OCI-LY1 (cell line): Measurements from ENCODE around the gene CMTR1.

Experiments
- H2AFZ ChIP-seq: fragments of 200-600 bp; sonication (generic), shearing (Covaris generic); 2 replicates; pipeline ENCODE4 v1.6.0; 2014; ENCODE audit warnings: antibody characterized with exemption, mild to moderate bottlenecking, low read length
- H3F3A ChIP-seq: fragments of 200-600 bp; sonication (generic), shearing (Covaris generic); 2 replicates; pipeline ENCODE4 v1.6.0; 2014; ENCODE audit warnings: mild to moderate bottlenecking, antibody characterized with exemption, low read length, moderate library complexity; ENCODE audit not compliant: insufficient read depth
- H3K27ac ChIP-seq: fragments of 200-600 bp; sonication (generic); 2 replicates; pipeline ENCODE4 v1.5.1; 2014; ENCODE audit warnings: low read length, mixed run types, mild to moderate bottlenecking, low read depth; ENCODE audit not compliant: poor library complexity, severe bottlenecking
- H3K27me3 ChIP-seq: fragments of 200-600 bp; sonication (generic); 2 replicates; pipeline ENCODE4 v1.6.0; 2014; ENCODE audit warnings: antibody characterized with exemption, mild to moderate bottlenecking, low read length, moderate library complexity; ENCODE audit not compliant: insufficient read depth
- H3K36me3 ChIP-seq: fragments of 200-600 bp; sonication (generic); 2 replicates; pipeline ENCODE4 v1.6.1; 2014; ENCODE audit warnings: mild to moderate bottlenecking, antibody characterized with exemption, low read length, moderate library complexity, mixed read lengths; ENCODE audit not compliant: insufficient read depth
- H3K4me1 ChIP-seq: fragments of 200-600 bp; sonication (generic); 2 replicates; pipeline ENCODE4 v1.5.1; 2014; ENCODE audit warnings: mild to moderate bottlenecking, low read length, moderate library complexity; ENCODE audit not compliant: insufficient read depth, severe bottlenecking
- H3K4me2 ChIP-seq: fragments of 200-600 bp; sonication (generic), shearing (Covaris generic); 2 replicates; pipeline ENCODE4 v1.6.1; 2014; ENCODE audit warnings: low read length
- H3K4me3 ChIP-seq: fragments of 200-600 bp; sonication (generic); 2 replicates; pipeline ENCODE4 v1.5.1; 2014; ENCODE audit warnings: low read length, low read depth, mild to moderate bottlenecking, mixed read lengths; ENCODE audit not compliant: poor library complexity, severe bottlenecking
- H3K79me2 ChIP-seq: fragments of 200-600 bp; shearing (Covaris generic); 2 replicates; pipeline ENCODE4 v1.6.1; 2016; ENCODE audit warnings: mixed run types, low read length, mixed read lengths; ENCODE audit not compliant: insufficient read depth
- H3K9ac ChIP-seq: fragments of 200-600 bp; sonication (generic), shearing (Covaris generic); 2 replicates; pipeline ENCODE4 v1.6.1; 2014; ENCODE audit warnings: mild to moderate bottlenecking, low read length, mixed read lengths
- H3K9me2 ChIP-seq: fragments of 200-600 bp; sonication (generic), shearing (Covaris generic); 2 replicates; pipeline ENCODE4 v1.6.1; 2014; ENCODE audit warnings: low read depth, mild to moderate bottlenecking, low read length, mixed read lengths
- H3K9me3 ChIP-seq: fragments of 200-600 bp; shearing (Covaris generic); 2 replicates; pipeline ENCODE4 v1.6.1; 2014; ENCODE audit warnings: low read length, mixed read lengths
- H4K20me1 ChIP-seq: fragments of 200-600 bp; sonication (generic), shearing (Covaris generic); 2 replicates; pipeline ENCODE4 v1.6.0; 2016; ENCODE audit warnings: mild to moderate bottlenecking, low read length; ENCODE audit not compliant: insufficient read depth
- EZH2 ChIP-seq: fragments of 200-600 bp; sonication (generic), shearing (Covaris generic); IDR thresholded peaks from 2 replicates; pipeline ENCODE4 v1.8.0; 2017; ENCODE audit warnings: borderline replicate concordance, mixed run types, mild to moderate bottlenecking, antibody characterized with exemption, low read length, moderate library complexity, mixed read lengths
- TF ChIP-seq, protein P1 (sequence below): fragments of 200-600 bp; sonication (generic), shearing (Covaris generic); IDR thresholded peaks from 2 replicates; pipeline ENCODE4 v1.5.1; 2017; ENCODE audit warnings: mild to moderate bottlenecking, antibody characterized with exemption, low read length, moderate library complexity, mixed read lengths

The CMTR1 gene

DNA sequence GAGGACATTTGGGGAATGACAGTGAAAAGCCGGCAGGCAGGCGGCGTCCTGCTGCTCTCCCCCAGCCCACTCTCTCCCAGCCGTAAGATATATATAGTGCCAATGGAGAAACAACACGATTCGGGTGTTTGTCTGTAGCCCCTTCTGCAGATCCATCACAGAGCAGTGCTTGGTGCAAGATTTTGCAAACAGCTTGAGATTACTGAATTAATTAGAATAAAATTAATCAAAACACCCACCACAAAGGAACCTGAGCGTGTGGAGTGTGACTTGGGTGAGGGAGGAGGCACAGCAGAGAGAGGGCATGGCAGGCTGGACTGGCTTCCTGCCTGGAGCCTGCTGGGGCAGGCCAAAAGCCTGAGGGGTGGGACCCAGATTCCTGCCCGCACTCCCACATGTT, 95.5 kb downstream of the CMTR1 start:
- TF ChIP-seq, protein P1, sequence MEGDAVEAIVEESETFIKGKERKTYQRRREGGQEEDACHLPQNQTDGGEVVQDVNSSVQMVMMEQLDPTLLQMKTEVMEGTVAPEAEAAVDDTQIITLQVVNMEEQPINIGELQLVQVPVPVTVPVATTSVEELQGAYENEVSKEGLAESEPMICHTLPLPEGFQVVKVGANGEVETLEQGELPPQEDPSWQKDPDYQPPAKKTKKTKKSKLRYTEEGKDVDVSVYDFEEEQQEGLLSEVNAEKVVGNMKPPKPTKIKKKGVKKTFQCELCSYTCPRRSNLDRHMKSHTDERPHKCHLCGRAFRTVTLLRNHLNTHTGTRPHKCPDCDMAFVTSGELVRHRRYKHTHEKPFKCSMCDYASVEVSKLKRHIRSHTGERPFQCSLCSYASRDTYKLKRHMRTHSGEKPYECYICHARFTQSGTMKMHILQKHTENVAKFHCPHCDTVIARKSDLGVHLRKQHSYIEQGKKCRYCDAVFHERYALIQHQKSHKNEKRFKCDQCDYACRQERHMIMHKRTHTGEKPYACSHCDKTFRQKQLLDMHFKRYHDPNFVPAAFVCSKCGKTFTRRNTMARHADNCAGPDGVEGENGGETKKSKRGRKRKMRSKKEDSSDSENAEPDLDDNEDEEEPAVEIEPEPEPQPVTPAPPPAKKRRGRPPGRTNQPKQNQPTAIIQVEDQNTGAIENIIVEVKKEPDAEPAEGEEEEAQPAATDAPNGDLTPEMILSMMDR = no peak
- no peak for TF ChIP-seq EZH2
- peaks cover 4% of the 10 kb centered on the region; the same call in 1 of the 2 replicates for H3K27me3 ChIP-seq

DNA sequence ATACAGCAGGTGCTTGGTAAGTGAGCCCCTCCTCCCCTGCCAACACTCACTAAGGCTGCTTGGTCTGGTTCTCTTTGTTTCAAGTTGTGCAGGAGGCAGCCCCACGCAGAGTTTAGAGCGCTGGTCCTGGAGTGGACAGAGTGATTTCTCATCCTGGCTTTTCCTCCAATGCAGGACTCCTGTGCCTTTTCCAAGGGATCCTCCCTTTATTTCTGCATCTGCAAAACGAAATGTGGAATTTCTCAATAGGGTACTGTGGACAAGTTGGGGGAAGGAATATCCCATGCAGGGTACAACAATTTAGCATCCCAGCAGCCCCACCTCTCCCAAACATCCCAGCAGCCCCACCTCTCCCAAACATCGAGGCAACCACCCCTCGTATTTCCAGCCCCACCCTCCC, 97.3 kb downstream of the CMTR1 start:
- H3K27me3 ChIP-seq = no peaks in the 10 kb centered on the region; the same call in 1 of the 2 replicates
- no peaks in the 10 kb centered on the region for H3K9me2 ChIP-seq
- no peak overlapping the region for H2AFZ ChIP-seq
- no peak overlapping the region for H3K4me2 ChIP-seq
- no peaks in the 10 kb centered on the region for H3K79me2 ChIP-seq
- no peak overlapping the region for H3K4me3 ChIP-seq
- H4K20me1 ChIP-seq = no peaks in the 10 kb centered on the region
- H3K9ac ChIP-seq = no peak overlapping the region
- no peaks in the 10 kb centered on the region for H3K36me3 ChIP-seq
- TF ChIP-seq, protein P1 = no peak
- no peak for TF ChIP-seq EZH2
- H3K27ac ChIP-seq = no peak overlapping the region
- H3K9me3 ChIP-seq = no peaks in the 10 kb centered on the region
- no peaks in the 10 kb centered on the region for H3F3A ChIP-seq
- H3K4me1 ChIP-seq = no peaks in the 10 kb centered on the region

More for the DNA sequence above, 95.5 kb downstream of the CMTR1 start:
- H2AFZ ChIP-seq = no peak overlapping the region
- H3K4me3 ChIP-seq = no peak overlapping the region
- H3K9me3 ChIP-seq = no peaks in the 10 kb centered on the region
- H3K9me2 ChIP-seq = no peaks in the 10 kb centered on the region
- H3K9ac ChIP-seq = no peak overlapping the region
- no peaks in the 10 kb centered on the region for H3K79me2 ChIP-seq
- no peaks in the 10 kb centered on the region for H4K20me1 ChIP-seq
- no peak overlapping the region for H3K27ac ChIP-seq
- no peaks in the 10 kb centered on the region for H3F3A ChIP-seq
- no peak overlapping the region for H3K4me2 ChIP-seq
- H3K4me1 ChIP-seq = no peaks in the 10 kb centered on the region
- H3K36me3 ChIP-seq = no peaks in the 10 kb centered on the region

DNA sequence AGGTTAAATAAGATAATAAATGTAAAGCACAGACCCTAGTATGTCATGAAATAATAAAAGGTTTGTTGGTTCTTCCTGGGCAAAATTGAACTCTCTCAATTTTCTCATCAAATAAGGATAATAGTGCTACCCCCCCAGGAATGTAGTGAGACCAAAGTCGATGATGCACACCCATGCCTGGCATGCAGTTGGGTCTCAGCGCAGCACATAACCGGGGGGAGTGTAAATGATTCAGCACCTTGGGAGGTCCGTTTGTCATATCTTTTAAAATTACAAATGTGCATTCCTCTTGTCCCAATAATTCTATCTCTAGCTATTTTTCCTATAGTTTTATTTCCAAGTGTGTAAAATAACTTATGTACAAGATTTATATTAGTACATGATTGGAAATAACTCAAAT, 98.0 kb downstream of the CMTR1 start:
- no peaks in the 10 kb centered on the region for H3K79me2 ChIP-seq
- H3K9me2 ChIP-seq = no peaks in the 10 kb centered on the region
- no peak overlapping the region for H3K27ac ChIP-seq
- no peaks in the 10 kb centered on the region for H3F3A ChIP-seq
- H3K4me1 ChIP-seq = no peaks in the 10 kb centered on the region
- H3K9me3 ChIP-seq = no peaks in the 10 kb centered on the region
- no peak overlapping the region for H3K4me2 ChIP-seq
- no peaks in the 10 kb centered on the region for H3K36me3 ChIP-seq
- TF ChIP-seq, protein P1 = no peak
- TF ChIP-seq EZH2 = no peak
- H2AFZ ChIP-seq = no peak overlapping the region
- no peaks in the 10 kb centered on the region for H3K27me3 ChIP-seq
- H3K9ac ChIP-seq = no peak overlapping the region
- no peak overlapping the region for H3K4me3 ChIP-seq
- no peaks in the 10 kb centered on the region for H4K20me1 ChIP-seq
